GM20431 (cell line): ENCODE measurements around the gene AKAP17A.

Experiments
- in situ Hi-C: fragments of 300-500 bp; cut with MseI, MboI; formaldehyde crosslinking; loops from one replicate; pipeline ENCODE4 v1.15.0; 2020; ENCODE audit warnings: low sequenced_read_pairs; ENCODE audit not compliant: unreplicated experiment

Gene AKAP17A

DNA sequence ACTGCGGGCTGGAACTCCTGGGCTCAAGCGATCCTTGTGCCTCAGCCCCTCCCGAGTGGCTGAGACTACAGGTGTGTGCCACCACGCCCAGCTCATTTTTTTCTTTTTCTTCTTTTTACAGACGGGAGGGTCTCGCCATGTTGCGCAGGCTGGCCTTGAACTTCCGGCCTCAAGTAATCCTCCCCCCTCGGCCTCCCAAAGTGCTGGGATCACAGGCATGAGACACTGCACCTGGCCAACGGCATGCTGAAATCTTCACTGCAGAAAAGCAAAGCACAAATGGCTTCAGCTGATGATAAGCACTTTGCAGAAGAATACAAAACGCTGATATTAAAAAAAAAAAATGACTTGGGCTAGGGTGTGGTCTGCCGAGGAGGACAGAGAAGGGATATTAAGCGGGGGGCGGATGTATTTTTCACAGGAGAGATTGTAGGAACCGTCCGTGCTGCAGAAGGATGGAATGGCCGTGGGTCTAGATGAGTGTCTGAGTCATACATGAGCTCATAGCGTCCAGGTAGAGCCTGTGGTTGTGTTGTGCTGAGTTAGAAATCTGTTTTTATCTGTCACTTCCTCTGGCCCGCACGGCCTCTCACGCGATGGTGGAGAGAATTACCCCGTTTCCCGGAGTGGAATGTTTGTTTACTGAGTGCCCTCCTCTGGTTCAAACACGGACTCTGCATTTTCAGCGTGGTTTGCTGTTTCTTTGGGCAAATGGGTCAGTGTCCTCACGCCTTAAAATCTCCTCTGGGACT is 8.5 kb upstream of the AKAP17A start:
- in situ Hi-C loops = no loop called here

DNA sequence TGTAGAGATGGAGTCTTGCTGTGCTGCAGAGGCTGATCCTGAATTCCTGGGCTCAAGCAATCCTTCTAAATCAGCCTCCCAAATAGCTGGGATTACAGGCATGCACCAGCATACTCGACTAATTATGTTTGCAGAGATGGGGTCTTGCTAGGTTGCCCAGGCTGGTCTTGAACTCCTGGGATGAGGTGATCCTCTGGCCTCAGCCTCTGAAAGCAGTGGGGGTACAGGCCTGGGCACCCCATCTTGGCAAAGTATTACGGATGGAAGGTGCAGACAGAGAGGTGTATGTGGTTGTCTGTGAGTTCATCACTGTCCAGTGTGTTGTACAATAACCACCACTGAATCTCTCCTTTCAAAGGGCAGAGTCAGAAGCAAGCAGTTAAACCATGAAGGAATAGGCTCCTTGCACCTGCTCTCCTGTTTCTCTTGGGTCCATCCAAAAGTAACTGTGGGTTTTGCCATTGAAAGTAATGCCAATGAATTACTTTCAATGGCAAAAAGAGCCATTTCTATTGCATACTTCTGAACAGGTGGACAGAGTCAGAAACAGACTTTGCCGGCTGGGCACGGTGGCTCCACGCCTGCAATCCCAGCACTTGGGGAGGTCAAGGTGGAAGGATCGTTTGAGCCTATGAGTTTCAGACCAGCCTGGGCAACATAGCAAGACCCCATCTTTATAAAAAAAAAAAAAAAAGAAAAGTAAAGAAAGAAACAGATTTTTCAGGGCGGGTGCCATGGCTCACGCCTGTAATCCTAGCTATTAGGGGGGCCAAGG is 7.0 kb upstream of the AKAP17A start:
- in situ Hi-C loops = no loop called here

DNA sequence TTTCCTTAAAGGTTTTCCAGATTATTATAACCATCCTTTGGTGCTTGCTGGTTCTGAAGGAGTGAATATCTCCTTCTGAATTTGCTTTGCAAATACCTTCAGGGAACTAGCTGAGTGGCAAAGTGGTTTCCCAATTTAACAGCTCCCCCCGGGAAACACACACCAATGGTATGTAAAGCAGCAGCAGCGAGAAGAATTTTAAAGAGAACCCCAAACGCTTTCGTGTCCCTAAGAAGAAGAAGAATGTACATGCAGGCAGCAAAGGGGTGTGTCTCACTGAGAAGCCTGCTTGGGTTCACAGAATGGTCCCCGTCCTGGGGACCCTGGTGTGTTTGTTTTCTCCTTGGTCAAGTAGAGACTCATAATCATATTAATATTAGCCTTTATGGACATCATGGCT is 4.2 kb upstream of the AKAP17A start:
- in situ Hi-C loops = no loop called here

DNA sequence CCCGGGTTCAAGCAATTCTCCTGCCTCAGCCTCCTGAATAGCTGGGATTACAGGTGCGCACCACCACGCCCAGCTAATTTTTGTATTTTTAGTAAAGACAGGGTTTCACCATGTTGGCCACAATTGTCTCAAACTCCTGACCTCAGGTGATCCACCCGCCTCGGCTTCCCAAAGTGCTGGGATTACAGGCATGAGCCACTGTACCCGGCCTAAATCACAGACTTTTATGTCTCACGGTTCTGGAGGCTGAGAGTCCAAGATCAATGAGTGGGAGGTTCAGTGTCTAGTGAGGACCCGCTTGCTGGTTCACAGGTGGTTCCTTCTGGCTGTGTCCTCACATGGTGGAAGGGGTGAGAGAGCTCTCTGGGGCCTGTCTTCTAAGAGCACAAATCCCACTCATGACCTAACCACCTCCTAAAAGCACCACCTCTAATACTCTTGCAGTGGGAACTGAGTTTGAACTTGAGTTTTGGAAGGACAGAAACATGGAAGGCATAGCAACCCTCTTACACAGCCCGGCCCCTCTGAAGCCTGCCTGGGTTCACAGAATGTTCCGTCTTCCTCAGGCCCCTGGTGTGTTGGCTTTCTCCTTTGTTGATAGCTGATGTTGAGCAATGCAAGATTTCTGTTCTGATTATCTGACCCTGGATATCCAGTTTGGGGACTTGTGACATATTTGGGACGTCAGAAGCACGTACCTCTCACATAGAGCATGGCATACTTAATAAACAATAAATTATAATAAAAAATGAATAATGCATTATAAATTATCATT is 1.9 kb upstream of the AKAP17A start:
- in situ Hi-C loops = no loop called here

DNA sequence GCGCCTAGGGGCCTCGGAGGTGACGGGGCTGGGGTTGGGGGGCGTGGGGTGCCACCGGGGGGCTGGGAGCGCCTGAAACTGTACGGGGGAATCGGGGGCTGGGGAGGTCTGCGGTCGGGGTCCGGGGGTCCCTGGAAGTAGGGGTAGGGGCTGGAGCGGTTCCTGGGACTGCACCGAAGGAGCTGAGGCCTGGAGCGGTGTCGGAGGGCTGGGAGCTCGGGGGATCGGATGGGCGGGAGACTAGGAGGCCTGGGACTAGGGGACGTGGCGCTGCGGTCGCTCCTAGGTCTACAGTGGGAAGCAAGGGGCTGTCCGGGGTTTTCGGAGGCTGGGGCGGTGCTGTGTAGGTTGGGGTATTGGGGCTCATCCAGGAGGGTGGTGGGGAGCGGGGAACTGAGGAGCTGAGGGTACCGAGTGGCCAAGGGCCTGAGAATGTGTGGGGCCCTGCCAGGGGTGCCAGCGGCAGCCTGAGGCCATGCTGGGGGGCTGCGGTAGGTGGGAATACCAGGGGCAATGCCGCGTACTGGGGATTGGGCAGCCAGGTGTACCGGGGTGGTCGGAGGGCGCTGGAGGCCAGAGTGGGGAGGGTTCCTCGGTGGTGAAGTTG is 562 bp downstream of the AKAP17A start:
- in situ Hi-C loops = no loop called here

DNA sequence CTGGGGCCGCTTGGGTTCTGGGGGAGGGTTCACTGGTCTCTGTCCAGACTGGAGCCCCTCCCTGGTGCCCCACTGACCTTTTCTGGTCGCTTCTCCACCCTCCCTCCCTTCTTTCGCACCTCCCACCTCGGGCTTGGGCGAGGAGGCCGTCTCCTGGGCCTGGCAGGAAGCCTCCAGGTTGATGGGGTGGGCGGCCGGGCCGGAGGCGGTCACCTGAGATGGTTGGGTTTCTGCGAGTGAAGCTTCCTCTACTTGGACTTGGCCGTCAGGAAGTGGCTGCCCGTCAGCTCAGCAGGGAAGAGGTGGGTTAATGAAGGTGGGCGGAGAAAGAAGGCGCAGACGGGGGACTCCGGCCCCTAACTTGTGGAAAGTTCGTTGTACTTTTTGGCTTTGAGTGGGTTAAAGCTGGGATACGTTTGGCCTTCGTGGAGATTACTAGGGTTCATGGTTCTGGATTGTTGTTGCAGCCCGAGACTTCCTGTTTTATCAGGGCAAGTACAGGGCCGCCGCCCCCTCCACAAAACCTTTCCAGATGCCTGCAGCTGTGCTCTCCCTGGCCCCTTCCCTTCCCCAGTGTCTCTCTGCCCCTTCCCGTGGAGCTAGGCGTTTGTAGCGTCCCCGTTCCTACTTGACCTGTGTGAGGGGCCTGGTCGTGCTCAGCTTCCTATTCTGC is 1.2 kb downstream of the AKAP17A start:
- in situ Hi-C loops = no loop called here

DNA sequence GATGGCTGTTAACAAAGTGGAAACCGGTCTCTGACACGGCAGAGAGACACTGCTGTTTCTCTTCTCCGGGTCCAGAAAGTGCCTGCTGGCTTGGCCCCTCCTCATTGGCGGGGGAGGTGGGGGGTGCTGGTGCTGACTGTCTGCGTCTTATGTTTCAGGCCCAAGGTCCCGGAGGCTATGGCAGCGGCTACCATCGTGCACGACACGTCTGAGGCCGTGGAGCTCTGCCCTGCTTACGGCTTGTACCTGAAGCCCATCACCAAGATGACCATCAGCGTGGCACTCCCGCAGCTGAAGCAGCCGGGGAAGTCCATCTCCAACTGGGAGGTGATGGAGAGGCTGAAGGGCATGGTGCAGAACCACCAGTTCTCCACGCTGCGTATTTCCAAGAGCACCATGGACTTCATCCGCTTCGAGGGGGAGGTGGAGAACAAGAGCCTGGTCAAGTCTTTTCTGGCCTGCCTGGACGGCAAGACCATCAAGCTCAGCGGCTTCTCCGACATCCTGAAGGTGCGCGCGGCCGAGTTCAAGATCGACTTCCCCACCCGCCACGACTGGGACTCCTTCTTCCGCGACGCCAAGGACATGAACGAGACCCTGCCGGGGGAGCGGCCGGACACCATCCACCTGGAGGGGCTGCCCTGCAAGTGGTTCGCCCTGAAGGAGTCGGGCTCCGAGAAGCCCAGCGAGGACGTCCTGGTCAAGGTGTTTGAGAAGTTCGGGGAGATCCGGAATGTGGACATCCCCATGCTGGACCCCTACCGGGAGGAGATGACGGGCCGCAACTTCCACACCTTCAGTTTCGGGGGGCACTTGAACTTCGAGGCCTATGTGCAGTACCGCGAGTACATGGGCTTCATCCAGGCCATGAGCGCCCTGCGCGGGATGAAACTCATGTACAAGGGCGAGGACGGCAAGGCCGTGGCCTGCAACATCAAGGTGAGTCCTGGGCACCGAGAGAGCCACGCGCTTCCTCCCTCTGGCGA is 2.2 kb downstream of the AKAP17A start:
- in situ Hi-C loops = no loop called here

DNA sequence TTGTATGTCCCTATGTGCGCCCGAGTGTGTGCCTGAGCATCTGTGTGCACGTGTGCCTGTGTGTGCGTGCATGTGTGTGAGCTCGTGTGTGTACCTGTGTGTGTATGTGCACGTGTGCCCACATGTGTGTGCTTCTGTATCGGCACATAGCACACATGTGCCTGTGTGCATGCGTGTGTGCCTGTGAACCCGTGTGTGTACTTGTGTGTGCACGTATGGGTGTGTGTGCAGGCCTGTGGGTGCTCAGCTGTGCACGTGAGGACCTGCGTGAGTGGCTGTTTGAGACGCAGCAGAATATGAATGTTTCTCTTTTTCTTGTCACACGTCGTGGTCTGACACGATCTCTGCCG is 4.3 kb downstream of the AKAP17A start:
- in situ Hi-C loops = no loop called here

DNA sequence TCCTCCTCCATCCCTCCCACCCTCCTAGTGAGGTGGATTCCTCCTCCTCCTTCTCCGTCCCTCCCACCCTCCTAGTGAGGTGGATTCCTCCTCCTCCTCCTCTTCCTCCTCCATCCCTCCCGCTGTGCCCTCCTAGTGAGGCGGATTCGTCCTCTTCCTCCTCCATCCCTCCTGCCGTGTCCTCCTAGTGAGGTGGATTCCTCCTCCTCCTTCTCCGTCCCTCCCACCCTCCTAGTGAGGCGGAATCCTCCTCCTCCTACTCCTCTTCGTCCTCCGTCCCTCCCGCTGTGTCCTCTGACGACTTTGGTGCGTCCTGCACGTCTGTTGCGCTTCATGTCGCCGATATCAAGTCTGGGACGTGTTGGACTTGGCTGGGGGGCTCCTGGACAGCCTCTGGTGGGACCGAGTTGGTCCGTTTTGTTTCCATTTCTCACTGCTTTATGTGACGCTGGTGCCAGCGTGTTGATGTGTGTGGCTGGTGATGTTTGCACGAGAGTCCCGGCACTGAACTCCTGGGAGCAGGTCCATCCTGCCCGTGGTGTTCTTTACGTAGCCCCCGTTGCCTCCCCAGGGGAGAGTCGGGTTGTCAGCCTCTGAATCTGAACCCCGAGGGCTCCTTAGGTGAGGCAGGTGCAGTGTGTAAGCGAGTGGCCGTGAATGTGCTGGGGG is 5.4 kb downstream of the AKAP17A start:
- in situ Hi-C loops = no loop called here

DNA sequence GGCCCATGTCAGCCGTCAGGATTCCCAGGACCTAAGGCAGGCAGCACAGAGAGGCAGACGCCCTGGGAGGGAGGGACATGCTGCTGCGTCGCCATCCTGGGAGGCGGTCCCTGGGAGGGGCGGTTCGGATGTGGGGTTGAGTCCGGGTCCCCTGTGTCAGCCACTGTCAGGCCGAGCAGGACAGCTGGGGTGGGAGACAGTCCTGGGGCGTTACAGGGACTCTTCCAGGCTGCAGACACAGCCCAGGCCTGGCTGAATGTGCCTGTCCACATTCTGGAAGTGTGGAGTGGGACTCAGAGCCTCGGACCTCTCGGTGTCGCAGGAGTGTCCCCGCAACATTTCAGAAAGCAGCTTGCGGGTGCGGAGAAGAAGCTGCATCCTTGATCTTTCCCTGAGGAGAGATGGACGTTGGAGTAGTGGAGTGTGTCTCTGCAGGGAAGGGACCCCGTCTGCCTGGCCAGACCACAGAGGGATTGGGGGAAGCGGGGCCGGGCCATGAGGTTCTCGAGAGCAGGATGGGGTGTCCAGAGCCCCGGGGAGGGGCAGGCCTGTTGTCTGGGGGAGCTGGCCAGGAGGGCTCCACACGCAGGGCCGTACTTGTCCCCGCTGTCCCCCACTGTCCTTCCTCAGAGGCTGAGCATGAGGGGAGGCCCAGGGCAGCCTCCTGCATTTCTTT is 6.1 kb downstream of the AKAP17A start:
- in situ Hi-C loops = no loop called here

DNA sequence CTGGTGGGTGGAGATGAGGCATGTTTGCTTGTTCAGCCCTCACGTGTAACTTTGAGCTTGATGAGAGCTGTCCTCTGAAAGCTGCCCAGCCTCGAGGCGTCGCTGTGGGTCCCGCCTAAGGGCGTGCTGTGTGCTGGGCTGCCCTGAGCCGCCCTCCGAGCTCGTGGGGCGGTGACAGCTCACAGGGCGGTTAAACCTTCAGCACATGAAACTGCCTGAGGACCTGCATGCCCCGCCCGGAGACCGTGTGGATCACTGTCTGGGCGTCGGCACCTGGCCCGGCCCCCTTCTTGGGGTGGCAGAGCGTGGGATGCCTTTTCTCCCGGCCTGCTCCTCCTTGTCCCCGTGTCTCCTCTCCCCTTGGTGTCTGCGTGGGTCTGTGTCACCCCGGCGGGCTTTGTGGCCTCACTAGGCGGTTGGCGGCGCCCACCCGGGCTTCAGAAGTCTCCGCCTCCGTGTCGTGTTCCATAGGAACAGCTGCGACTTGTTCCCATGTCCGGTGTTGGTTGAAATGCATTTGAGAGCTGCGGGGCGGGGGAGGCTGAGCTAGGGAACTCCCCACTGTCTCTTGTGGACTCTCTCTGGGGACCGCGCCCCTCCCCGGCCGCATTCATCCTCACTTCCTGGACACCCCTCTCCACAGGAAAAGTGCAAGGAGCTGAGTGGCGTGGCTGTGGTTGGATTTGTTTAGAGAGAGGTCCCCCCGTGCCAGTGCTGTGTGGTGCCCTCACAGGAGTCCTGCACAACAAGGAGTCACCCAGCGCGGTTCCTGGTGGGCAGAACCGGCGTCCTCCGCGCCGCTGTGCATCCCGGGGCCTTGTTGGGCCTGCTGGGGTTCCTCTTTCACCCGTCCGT is 6.8 kb downstream of the AKAP17A start:
- in situ Hi-C loops = no loop called here

DNA sequence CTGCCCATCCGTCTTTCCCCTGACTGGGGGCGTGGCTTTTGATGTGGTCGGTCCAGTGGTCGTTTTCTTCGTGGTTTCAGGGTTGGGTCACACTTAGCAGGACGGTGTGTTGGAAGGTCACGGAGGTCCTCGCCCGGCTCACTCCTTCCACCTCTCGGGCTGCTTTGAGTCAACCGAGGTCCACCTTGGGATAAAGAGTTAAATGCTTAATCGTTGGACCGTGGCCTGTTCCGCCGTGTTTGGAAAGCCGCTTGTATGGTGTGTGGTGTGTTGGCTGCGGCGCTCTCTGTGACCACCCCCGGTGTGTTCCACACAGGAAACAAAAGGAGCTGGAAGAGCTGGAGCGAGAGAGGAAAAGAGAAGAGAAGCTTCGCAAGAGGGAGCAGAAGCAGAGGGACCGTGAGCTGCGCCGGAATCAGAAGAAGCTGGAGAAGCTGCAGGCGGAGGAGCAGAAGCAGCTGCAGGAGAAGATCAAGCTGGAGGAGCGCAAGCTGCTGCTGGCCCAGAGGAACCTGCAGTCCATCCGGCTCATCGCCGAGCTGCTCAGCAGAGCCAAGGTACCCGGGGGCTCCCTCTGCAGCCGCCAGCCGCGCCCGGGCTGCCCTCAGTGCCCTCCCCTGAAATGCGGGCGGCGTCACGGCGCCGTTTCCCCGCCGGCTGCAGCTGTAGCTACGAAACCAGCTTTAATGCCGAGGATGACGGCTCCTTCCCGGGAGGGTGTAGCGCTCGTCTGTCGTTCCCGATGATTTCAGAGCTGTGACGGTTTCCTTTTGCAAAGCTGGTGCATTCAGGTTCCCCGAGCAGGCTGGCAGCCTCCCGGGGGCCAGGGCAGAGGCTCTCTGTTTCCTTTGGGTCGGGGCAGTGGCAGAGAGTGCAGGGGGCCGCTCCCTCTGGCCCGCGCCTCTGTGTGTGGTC is 7.7 kb downstream of the AKAP17A start:
- in situ Hi-C loops = no loop called here

DNA sequence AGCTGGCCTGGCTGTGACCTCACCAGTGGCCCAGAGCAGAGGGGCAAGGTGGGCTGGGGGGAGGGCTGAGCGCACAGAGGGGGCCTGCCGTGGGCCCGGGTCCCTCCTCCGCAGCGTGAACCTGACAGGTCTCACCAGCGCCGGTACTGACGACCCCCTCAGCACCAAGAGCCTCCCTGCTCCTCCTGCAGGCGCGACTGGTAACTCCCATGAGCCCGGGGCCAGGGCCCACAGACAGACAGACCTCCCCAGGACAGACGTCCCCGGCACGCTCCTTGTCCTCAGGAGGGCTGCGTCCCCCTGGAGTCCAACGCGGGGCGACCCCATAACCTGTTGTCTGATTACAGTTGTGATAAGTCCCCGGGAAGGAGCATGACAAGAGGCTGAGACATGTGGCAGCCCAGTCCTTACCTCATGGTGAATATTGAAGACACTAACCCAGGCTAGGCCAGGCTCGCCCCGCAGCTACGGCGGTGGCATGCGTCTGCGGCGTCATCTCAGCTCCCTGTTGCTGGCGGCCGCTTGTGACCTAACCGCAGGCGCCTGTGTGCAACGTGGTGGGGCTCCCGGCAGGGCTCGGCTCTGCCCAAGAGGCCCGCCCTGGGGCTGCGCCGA is 8.5 kb downstream of the AKAP17A start:
- in situ Hi-C loops = no loop called here

DNA sequence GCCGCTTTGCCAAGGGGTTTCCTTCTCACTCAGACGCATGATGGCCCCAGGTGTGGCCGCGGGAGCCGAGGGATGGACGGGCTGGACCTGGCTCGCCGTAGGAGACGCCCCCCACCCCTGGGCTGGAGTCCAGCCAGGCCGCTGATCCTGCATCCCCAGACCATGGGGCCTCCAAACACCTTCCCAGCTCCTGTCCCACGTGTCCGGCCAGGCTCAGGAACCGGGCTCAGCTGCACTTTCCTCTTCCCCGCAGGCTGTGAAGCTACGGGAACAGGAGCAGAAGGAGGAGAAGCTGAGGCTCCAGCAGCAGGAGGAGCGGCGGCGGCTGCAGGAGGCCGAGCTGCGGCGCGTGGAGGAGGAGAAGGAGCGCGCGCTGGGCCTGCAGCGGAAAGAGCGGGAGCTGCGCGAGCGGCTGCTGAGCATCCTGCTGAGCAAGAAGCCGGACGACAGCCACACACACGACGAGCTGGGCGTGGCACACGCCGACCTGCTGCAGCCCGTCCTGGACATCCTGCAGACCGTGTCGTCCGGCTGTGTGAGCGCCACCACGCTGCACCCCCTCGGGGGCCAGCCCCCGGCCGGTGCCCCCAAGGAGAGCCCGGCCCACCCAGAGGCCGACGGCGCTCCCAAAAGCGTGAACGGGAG is 9.1 kb downstream of the AKAP17A start:
- in situ Hi-C loops = no loop called here
